Muscle of back (tissue), 11 donors: ENCODE measurements around the gene KIF1A. TPM values are rescaled to one million over a fixed set of nuclear protein-coding genes. Genes with fewer than 3 reads are reported as not detected.

Experiments
- DNase-seq, 3 donors: peaks; one replicate each; pipeline versions ENCODE4 v3.0.0 to v3.0.0-alpha.2; 2013
- polyA plus RNA-seq, 10 donors: library from polyadenylated mRNA; unstranded; fragments of 120-200 nt; gene quantifications; one replicate each; pipeline ENCODE4 v1.2.1, GENCODE V29; 2013; ENCODE audit not compliant: insufficient read length in 10 of 10

Gene KIF1A
- polyA plus RNA-seq, 10 donors = 2.2 to 6.0 (median 4.6) TPM

DNA sequence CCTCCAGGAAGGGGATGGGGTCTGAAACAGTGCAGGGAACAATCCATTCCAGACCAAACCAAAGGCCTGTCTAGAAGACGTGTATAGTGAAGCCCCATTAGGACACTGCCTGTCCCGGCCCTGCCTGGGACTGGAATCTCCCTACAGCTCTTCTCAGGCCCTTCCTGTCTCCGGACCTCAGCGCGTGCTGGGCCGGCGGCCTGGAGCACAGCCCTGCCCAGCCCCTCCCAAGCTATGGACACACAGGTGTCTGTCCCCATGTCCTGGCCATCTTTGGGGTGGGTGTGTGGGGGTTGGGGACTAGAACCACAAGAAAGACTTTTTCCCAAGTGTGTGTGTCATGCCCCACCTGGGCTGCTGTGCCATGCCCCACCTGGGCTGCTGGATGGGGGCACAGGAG, 51.8 kb downstream of the KIF1A start:
- DNase-seq = no peak

DNA sequence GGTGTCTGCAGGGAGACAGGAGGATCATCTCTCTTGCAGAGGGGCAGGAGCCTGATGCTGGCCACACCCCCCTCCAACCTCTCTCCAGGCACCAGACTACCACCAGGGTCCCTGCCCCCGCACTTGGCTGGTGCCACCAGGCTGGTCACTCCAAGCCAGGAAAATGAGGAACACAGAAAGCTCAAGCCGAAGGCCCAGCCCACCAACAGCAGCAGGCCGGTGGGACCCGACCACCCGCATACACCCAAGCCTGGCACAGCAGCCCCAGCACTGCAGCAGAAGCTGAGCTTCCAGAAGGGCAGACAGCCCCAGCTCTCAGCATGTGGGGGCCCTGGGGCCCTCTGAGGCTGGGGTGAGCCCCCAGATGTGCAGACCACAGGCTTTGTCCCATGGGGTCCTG, 52.7 kb downstream of the KIF1A start:
- DNase-seq = no peak

DNA sequence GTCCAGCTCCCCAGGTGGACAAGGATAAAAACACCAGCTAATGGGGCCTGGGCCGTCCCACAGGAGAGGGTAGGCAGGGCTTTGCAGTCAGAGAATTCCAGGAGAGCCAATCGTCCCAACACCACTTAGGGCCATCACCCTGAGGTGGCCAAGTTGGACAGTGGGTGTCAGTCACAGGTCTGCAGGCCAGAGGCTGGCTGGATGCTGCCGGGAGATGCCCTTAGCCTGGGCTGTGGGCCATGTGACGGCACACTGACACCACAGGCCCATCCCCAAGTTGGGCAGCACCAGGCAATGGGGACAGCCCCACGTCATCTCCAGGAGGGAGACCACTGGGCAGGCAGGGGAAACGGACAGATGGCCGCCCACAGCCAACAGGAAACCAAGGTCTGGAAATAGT, 53.9 kb downstream of the KIF1A start:
- no peak for DNase-seq

DNA sequence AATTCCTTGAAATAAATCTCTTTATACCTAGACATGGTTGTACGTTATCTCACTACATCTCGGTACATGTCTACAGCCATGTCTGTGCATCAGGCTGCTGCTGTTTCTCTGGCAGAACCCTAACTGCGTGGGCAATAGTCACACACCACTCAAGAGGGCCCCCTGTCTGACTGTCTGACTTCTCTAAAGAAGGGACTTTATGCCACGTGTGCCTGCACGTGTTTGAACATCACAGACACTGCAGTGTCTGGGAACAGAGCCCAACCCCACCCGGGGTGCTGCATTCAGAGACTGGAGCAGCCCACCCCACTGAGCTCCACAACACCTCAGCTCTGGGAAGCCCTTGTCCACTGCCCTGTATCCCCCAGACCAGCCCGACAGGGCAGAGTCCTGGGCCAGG, 55.0 kb downstream of the KIF1A start:
- DNase-seq = no peak

DNA sequence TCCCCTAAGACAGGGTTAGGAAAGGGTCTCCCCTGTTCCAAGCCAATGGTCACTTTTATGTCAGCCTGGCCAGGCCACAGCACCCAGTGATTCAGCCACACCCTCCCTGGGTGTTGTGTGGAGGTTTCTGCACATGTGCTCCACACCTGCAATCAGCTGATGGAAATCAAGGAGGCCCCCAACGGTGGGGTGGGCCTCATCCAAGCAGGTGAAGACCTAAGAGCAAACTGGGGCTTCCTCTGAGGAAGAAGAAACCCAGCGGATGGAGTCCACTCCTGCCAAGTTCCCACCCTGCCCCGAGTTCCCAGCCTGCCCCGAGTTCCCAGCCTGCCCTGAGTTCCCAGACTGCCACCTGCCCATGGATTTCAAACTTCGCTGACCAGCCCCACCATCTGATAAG, 55.4 kb downstream of the KIF1A start:
- no peak for DNase-seq

DNA sequence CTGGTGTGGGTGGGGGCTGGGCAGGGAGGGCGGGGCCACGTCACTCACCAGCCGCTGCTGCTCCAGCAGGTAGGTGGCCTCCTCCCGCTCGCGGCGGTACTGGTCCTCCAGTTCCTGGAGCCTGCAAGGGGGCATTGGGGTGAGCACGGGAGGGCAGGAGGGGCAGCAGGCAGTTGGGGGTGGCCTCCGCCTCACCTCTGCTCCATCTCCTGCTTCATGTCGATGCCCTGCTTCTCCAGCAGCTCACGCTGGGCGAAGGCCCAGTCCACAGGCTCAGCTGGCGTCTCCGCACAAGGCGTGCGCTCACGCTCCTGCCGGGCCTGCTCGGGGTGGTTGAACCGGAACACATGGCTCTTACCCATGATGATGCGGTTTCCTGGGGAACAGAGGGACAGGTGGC, 57.0 kb downstream of the KIF1A start:
- DNase-seq = no peak

DNA sequence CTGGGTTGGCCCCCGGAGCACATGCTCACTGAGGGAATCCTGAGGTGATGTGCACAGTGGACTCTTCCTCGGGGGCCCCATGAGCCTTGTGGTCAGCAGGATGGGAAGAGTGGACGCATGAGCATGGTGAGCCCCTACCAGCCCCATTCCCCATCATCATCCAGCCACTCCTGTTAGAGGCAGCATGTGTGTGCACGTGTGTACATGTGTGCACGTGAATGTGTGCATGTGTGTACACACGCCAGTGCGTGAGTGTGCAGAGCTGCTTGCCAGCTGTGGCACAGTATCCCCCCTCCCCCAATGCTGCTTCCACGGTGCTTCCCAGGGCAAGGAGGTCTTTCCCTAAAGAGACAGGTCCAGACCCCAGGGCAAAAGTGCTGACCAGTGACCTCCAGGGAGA, 57.8 kb downstream of the KIF1A start:
- DNase-seq = no peak

DNA sequence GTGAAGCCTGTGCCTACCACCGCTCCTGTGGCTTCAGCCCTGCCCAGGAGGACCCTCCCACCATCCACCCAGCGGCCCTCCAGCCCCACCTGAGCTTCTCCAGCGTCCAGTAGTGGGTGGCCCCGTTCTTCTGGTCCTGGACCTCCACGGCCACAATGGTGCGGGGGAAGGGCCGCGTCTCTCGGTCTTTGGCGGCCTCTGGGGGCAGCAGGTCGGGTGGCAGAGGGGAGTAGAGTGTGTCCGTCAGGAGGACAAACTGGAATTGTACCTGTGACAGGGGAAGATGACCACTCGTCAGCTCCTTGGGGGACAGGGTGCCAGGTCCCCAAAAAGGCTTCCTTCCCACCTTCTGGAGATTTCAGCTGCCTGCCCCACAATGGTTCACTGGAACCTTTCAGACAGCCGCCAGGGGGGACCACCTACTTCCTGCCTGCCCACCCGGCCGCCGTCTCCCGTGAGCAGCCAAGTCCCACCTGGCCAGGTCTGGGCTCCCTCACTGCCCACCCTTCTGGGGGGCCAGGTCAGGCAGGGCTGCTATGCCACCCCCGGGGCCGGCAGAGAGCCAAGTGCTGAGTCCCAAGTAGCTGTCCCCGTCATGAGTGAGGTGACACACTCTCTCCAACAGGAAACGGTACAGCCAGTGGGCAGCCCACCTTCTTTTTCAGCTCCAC, 59.3 kb downstream of the KIF1A start:
- DNase-seq = no peak

DNA sequence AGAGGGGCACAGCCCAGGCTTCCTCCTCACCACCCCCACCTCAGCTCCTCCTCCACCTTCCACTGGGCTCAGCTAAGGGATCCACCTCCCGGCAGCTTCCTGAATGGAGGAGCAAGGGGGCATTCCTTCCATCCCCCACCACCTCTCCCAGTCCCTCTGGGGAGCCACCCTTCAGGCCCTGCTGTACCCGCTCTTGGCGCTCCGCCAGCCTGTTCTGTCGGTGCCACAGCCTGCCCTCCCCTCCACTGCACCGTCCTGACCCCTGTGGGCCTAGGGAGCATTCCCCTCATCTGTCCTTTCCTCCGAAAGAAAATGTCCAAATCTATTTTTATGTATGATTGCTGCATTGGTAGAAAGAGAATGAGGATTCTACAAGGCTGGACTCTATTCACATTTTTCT, 59.9 kb downstream of the KIF1A start:
- no peak for DNase-seq

DNA sequence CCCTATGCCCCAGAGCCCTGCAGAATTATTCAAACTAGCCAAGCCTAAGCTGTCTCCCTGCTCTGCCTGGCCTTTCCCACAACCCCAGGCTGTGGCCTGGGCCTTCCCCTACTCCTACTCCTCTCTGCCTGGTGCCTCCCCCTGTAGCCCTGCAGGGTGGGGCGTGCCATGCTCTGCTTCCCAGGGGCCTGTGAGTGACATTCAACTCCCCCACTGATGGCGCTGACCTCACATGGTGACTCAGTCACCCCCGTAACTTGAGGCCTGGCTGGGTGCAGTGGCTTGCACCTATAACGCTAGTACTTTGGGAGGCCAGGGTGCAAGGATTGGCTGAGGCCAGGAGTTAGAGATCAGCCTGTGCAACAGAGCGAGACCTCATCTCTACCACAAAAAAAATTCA, 60.6 kb downstream of the KIF1A start:
- DNase-seq = no peak

DNA sequence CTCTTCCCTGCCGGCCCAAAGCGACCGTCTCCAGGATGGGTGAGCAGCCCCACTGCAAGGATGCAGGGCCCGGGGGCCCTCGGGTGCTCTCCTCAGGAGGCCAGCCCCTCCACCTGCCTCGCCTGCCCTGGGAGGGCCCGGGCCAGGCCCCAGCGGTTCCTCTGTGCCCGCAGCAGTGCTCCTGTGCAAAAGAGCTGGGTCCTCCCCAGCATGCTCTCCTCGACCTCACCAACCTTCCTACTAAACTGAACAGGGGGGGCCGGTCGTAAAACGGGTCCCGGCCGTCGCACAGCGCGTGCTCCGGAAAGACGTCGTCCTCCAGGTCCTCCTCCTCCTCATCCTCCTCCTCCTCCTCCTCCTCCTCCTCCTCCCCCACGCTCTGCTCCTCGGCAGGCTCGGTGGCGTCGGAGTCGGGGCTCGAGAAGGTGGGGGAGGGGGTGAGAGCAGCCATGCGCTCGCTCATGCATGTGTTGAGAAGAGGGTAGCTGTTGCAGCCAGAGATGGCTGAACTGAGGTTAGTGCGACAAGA, 62.9 kb downstream of the KIF1A start:
- no peak for DNase-seq

DNA sequence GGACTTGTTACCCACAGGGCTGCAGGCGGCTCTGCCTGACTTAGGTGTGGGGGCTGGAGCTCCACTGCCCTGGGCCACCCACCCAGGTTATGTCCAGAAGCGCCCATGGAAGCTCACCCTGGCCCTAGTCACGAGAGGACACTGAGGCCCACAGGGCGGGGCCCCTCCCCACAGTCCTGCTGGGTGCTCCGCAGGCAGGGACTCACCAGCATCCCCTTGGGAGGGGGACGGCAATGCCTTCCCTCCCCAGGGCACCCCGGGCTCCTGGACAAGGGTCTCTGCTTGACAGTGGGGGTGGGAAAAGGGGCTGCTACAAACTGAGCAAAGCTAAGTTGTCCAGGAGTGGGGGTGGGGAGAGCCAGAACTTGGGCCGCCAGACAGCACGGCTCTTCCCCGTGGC, 67.8 kb downstream of the KIF1A start:
- DNase-seq = no peak

DNA sequence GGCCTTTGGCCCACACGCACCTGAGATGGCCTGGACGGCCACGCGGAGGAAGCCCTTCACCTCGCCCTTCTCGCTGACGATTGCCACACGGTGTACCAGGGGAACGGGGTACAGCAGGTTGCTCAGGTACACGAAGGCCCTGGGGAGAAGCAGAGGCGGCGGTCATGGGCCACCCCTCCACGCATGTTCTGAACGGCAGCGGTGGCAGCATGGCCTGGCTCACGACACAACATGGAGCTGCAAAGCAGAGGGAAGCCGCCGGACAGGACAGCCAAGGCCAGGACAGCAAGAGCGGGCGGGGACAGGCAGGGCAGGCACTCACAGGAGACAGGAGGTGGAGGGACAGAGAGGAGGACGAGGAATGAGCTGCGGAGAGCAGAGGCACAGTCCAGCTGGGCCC, 69.6 kb downstream of the KIF1A start:
- DNase-seq = no peak

DNA sequence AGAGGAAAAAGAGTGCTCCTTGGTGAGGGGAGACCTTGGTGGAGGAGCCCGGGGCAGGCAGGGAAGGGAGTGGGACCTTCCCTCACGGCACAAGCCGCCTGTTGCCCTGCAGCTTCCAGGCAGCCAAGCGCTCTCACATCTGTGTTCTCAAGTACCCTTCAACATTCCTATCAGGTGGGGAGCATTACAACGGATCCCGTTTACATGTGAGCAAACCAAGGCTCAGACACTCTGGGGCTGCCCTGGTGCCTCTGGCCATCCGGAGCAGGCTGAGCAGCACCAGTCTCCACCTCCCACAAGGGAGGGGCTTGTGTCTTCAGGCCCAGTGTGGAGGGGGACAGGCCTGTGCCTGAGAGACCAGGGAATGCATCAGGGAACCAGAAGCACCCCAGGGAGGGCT, 70.5 kb downstream of the KIF1A start:
- no peak for DNase-seq

DNA sequence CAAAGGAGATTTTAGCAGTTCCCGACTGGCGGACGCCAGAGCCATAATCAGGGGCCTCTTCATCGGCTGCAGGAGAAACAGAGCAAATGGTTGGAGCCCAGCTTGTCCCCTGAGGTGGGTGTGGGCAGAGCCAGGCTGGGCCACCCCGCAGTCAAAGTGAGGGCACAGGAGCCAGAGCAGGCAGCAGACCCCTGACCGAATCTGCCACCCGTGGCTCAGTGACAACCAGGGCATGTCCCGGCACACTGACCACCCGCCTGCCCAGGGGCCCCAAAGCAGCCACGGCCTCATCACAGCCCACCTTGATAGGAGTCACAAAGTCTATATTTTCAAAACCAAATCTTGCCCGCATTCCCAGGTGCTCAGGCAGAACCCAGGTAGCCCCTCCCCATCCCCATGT, 72.8 kb downstream of the KIF1A start:
- DNase-seq = no peak

DNA sequence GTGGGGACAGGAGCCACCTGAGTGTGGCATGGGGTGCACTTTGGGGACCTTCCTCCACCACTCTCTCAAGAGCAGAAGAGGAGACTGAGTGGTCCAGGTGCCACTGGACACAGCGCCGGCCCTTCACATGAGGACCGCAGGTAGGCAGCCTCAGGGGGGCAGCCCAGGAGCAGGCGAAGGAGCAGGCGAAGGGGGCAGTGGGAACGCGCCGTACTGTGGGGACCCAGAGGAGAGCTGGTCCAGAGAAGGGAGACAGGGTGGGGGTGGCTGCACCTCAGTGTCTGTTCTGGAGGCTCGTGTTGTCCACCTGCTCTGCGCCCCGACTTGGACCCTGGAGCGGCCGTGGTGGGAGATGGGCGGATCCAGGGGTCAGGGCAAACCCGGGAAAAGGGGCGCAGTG, 73.3 kb downstream of the KIF1A start:
- no peak for DNase-seq

DNA sequence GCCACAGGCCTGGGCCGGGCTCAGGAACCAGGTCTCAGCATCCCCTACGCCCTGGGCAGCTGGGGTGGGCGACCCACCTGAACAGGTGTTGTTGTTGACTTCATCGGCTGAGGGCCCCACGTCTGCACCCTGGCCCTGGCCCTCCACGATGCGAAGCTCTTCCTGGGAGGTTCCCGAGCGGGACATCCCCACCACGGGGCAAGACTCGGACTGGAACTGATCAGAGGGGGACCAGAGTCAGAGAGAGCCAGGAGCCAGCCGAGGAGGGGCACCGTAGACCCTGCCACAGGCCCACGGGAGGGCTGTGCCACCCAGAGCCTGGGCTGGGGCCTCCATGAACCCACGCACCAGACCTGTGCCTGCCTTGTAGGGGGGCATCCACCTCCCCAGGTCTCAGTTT, 74.1 kb downstream of the KIF1A start:
- DNase-seq = no peak

DNA sequence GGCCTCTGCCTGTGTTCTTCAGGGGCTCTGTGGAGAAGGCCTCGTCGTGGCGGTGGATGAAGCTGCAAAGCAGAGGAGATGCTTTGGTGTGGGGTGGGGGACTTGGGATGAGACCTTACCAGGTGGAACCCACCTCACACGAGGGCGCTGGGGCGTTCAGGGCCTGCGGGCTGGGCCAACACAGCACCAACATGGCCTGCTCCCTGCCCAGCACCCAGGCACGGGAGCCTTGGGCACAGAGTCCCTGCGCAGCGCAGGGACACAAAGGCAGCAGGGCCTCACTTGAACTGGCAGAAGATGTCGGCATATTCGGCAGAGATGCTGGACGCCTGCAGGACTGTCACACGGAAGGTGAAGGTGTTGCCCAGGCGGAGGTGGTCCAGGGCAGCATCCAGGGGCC, 74.6 kb downstream of the KIF1A start:
- DNase-seq = no peak

DNA sequence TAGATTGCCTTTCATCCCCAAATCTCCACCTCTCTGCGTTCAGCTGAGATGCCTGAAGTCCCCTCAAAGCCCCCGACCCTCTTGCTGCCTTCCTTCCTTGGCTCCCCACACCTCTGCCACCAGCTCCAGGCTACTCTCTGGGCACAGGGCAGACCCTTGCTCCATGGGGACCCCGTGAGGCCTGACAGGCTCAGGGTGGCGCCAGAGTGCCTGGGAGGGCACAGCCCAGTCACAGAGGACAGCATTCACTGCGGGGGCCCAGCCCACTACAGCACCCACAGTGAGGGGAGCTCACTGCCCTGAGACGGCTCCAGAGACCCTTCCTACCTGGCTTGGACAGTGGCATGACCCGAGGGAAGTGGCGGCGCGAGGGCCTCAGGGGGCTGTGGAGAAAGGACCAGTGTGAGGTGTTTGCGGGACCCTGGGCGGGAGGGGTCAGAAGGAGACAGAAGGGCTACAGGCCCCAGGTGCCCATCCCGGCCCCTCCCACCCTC, 77.4 kb downstream of the KIF1A start:
- DNase-seq = no peak

DNA sequence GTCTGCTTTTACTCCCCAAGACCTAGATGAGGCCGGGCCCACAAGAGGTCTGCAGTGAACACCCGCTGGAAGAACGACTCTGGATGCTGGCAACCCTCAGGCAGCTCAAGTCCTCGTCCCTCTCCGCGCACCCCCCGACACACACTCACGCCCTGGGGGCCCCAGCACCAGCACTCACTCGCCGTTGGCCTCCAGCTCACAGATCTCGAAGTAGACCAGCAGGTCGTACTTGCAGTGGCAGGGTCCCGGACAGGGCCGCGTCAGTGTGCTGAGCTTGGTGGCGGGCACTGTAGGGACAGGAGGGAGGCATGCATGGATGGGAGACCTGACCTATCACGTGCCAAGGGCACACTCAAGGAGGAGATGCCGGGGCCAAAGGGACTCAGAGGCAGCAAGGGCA, 78.9 kb downstream of the KIF1A start:
- no peak for DNase-seq

DNA sequence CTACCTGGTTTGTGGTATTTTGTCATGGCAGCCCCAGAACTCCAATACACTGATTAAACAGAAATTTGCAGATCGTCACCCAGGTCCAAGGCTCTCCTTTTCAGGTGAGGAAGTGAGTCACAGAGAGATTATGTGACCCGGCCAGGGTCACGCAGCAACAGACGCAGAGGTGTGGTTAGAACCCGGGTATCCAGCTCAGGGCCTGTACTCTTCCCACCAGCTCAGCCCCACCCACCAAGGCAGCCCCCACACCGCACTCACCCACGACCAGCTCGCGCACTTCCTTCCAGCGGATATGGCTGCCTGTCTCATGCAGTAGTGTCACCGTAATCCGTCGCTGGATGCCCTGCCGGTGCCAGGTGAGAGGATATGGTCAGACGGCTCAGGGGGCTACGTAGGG, 80.2 kb downstream of the KIF1A start:
- DNase-seq = no peak

DNA sequence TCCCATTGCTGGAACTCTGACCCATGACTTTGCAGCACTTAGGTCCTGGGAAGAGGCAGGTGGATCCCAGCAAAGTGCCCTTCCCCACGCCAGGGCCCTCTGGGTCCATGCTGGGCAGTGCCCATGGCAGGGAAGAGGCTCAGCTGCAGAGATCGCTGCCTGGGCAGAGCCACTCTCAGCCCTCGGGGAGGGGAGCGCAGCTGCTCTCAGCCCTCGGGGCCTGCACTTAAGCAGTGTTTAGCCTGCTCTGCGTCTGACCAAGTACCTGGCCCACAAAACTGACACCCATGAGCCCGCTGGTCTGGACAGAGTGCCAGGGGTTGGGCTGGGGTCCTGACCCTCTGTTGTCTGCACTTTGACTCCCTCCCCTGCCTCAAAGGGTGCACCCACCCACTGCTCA, 82.1 kb downstream of the KIF1A start:
- DNase-seq = no peak

DNA sequence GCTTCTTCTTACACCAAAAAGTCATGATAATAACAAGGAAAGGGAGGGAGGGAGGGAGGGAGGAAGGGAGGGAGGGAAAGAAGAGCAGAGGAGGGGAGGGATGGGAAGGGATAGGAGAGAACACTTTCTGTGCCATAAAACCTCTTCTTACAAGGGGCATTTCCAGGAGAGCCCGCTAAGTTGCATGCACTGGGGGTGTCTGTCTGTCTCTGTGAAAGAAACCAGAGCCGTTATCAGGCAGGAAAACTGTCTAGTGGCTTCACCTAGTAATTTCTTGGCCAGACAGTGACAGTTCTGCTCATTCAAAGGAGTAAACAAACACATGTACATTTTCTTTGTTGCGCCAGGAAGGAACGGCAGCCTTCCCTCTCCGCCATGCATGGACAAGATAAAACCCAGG, 82.5 kb downstream of the KIF1A start:
- DNase-seq = no peak
